HG03095 (cell line): ENCODE measurements around the gene FAM167B.
"Not testable (repeated sequence)": the region's sequence is repeated elsewhere in the genome, so short reads cannot be mapped to it uniquely, and the experiment has no call there.

Source experiments
- ATAC-seq: cut with Tn5 transposase; IDR thresholded peaks from one replicate; pipeline ENCODE4 v1.9.1; 2021; ENCODE audit warnings: moderate library complexity; ENCODE audit not compliant: unreplicated experiment

Gene FAM167B

DNA sequence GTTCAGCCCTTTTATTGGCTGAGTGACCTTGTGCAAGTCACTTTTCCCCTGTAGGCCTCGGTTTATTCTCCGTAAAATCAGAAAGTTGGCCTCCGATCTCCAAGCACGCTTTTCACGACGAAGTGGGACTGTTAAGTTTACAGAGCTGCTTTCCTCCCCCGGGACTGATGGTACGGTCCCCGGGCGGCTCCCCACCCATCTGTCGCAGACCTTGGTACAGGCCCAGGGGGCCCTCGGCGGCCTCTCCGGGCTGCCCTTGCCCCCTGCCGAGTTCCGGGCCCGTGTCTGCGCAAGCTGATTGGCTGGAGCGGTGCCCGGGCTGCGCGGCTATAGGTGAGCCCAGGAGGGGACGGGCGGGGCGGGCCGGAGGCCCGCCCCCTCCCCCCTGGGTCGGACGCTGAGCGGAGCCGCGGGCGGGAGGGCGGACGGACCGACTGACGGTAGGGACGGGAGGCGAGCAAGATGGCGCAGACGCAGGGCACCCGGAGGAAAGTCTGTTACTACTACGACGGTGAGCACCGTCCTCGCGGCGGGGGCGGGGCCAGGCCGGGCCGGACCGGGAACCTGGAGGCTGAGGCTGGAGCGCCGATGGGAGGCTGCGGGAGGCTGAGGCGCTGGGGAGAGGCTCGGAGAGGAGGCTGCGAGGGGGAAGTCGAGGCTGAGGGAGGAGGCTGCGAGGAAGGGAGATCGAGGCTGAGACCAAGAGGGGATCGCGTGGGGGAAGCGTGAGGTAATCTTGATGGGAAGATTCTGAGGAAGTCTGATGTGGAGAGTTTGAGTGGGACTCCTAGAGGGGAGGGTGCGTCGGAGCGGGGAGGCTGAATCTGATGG lies 44.9 kb downstream of the FAM167B start, which contains the start of gene HDAC1:
Gene HDAC1 (plus strand): TSS at position 376 of the 831 bp plus-strand sequence. CDS start 87 bp downstream, at position 463.
- ATAC-seq = peak; percentile 88

DNA sequence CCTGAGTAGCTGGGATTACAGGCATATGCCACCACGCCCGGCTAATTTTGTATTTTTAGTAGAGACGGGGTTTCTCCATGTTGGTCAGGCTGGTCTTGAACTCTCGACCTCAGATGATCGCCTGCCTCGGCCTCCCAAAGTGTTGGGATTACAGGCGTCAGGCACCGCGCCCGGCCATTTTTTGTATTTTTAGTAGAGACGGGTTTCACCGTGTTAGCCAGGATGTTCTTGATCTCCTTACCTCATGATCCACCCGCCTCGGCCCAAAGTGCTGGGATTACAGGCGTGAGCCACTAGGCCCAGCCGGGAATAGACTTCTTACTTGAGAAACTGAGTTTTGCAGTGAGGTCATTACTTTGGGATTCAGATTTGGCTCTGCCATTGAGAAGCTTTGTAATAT lies 51.2 kb downstream of the FAM167B start:
- not testable (repeated sequence) for ATAC-seq
